Measurements from ENCODE around the gene ATP5F1E.
"Not testable (repeated sequence)": the region's sequence is repeated elsewhere in the genome, so short reads cannot be mapped to it uniquely, and the experiment has no call there.

ATP5F1E gene

DNA sequence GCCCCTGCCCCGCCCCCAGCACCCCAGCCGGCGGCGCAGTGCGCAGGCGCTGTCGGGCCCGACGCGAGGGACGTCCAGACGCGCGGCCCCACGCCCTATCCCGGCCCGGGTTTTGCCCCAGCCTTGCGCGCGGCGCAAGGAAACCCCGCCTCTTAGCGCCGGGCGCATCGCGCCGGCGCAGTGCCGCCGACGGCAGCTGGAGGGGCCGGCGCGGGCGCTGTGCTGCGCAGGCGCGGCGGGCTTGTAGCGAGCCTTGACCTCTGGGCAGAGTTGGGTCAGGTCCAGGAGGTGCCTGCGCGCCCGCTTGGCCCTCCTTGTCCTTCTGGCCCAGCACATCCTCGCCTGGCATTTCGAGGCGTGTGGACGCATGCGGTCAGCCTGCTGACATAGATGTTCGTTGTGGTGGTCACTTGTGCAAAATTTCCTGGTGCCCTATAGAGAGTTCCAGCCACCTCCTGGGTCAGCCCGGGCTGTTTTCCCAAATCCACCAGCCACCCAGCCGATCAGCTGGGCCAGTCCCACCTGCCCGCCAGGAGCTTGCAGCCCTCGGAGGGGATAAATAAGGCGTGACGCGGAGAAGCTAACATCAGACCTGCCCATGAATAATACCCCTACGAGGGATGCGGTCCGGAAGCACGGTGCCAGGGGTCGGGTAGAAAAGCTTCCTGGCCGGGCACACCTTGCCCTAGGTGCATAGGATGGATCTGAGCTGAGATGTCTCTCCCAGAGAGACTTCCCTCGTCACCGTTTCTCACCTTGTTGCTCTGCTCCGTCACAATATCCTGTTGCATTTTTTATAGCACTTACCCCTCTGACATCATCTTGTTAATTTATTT lies 10.9 kb upstream of the ATP5F1E start:
- DNase-seq (ENCODE audit: low read depth, low spot score), result peak; percentile 86

GRCh38 chr20:59042151-59042795 lies 10.1 kb upstream of the ATP5F1E start, which contains the start of gene PRELID3B:
Gene PRELID3B, minus strand, starts transcription at chr20:59042786. Its CDS starts 56 bp downstream, at chr20:59042730.
- no peak for DNase-seq (ENCODE audit: low read depth, low spot score)

- not testable (repeated sequence) for DNase-seq (ENCODE audit: low read depth, low spot score)
Measured at GRCh38 chr20:59041487-59041886, 9.4 kb upstream of the ATP5F1E start.

DNA sequence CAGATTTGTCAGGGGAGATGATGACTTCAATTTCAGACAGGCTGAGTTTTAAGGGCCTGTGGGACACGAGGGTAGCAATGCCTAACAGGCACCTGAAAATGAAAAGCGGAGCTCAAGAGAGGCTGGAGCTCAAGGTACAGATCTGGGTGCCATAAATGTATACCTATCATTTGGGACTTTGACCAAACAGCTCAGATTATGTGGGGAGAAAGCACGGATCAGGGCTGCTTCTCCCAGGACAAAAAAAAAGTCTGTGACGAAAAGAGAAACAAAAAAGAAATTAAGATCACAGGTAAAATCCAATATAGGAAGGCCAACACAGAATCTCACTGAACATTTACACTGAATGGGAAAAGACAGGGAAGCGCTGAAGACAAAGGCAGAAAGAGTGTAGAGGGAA lies 8.5 kb upstream of the ATP5F1E start:
- DNase-seq (ENCODE audit: low read depth, low spot score), result no peak

DNA sequence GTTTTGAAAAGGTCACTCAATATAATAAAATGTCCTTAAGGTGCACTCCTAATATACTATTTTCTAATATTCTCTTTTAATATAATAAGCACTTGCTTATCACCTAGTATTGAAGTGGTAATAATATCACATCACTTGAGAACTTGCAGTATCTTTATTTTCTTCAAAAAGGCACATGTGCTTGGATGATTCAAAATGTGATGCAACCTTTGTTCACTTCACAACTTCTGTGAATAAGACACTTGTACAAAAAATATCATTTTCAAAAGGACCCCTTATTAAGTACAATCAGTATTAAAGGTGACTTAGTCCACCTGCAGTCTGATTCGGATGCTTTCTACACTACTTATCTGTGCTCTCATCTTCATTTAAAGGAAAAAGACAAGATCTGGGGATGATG lies 7.1 kb upstream of the ATP5F1E start:
- DNase-seq (ENCODE audit: low read depth, low spot score), result no peak

GRCh38 chr20:59037386-59037785 lies 5.3 kb upstream of the ATP5F1E start:
- DNase-seq (ENCODE audit: low read depth, low spot score), result no peak

GRCh38 chr20:59035381-59035780 lies 3.2 kb upstream of the ATP5F1E start:
- no peak for DNase-seq (ENCODE audit: low read depth, low spot score)

- no peak for DNase-seq (ENCODE audit: low read depth, low spot score)
Measured at GRCh38 chr20:59033616-59034165, 1.6 kb upstream of the ATP5F1E start.

GRCh38 chr20:59033093-59033492 lies 958 bp upstream of the ATP5F1E start:
- no peak for DNase-seq (ENCODE audit: low read depth, low spot score)

GRCh38 chr20:59032713-59033059 lies 551 bp upstream of the ATP5F1E start:
- DNase-seq (ENCODE audit: low read depth, low spot score), result no peak

- DNase-seq (ENCODE audit: low read depth, low spot score), result no peak
Measured at GRCh38 chr20:59031564-59032022, 542 bp downstream of the ATP5F1E start.

DNA sequence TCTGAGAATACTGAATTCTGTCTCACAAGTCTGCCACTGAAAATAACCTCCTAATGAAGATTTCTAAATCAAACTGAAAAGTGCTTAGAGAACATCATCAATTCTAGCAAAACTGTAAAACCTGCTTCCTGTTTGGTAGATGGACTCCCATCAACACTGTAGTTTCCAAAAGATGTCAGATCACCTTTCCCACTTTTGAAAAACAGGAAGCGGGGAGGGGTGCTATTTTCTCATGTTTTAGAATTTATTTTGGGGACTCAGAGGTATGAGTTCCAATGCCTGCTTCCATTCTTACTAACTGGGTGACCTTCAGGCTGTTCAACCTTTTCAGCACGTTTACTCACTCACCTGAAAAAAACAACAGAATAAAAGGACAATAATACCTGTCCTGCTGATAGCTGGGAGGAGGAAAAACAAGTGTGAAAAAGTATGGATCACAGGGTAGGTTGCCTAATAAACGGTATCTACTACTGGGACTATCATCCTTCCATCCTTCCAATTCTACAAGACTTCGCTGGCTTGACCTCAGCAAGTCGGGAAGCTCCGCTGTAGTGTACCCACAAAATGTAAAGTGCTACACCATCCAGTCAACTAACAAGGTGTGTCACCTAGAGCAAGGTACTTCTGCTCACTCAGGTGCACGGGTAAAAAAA lies 1.1 kb downstream of the ATP5F1E start:
- no peak for DNase-seq (ENCODE audit: low read depth, low spot score)

DNA sequence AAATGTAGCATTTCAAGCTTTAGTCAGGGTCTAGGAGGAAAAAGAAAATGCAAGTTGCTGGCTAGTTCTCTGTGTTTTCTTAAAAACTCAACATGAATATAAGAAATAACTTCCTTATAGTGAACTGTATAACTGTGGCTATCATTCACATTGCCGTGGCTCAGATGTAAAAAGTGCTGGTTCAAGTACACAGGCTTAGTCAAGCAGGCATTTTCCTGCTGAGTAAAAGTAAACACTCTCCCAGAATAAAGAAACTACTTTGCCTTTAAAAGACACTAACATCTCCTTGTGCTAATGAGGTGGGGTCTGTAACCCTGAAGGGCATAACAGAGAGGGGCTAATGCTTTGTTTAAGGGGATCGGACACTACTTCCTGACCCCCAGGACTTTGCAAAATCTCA lies 3.3 kb downstream of the ATP5F1E start:
- DNase-seq (ENCODE audit: low read depth, low spot score), result no peak

DNA sequence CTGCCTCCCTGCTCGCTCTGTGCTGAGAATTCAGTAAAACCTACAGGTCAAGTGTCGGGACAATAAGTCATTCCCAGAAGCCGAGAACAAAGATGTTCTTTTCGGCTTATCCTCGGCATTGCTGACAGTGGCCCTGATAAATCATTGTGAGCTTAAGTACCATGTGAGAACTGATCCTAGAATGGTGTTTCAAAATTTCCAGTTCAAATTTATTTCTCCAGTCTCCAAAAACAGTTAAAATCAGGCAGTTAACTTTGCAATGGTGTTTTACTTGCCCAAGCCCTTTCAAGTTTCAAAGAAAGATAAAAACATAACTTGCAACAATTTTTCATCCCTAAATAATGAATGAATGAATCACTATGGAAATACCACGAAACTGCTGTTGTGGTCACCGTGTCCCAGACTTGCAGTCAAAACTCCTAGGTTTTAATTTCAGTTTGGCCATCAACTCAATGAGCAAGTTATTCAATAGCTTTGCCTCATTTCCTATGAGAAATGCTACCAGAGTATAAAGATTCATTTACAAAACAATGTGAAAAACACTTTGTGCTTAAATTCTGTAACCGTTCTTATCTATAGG lies 4.3 kb downstream of the ATP5F1E start:
- DNase-seq (ENCODE audit: low read depth, low spot score), result no peak

DNA sequence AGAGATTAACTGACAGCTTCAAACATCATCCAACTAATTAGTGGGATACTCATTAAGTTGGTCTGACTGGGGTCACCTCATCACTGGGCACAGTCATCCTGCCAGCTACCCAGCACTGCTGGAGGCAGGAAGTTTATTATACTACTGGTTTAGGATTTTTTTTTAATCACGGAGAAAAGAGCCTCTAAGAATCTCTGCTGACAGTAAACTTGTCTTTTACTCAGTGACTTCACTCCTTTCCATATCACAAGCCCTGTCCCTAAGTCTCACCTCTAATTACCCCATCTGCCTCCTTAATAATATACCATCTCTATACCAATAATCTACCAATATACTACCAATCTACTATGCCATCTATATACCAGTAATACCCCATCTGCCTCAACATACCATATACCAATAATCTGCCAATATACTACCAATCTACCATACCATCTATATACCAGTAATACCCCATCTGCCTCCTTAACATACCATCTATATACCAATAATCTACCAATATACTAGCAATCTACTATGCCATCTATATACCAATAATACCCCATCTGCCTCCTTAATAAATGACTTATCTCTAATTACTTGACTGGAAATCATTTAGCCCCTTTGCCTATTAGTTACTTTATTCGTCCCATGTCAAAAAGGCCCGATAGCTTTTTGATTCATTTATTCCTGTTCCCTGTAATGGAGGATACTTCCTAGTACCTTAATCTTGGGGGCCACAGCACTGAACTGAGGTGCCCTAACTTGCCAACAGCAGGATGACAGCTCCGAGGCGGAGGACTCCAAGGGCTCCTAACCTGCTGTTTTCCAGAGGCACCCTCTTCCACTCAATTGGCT lies 5.0 kb downstream of the ATP5F1E start:
- no peak for DNase-seq (ENCODE audit: low read depth, low spot score)

- DNase-seq (ENCODE audit: low read depth, low spot score), result no peak
Measured at GRCh38 chr20:59025511-59025910, 6.6 kb downstream of the ATP5F1E start.

DNA sequence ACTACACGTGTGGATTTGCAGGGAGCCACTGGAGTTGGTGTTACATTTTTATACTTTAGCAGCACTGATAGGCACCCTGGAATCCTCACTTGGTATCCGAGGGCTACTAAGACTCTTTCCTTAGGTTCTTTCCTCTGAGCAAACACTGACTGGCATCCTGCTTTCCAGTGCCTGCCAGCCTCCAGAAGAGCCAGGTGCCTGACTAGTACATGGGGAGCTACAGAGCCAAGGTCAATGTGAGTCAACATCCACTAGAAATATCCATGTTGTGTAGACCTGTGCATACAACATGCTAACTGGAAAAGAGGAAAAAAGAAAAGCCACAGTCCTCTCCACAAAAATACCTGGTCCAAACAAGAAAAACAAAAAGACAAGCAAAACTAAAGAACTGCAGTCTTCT lies 7.0 kb downstream of the ATP5F1E start:
- DNase-seq (ENCODE audit: low read depth, low spot score), result no peak

DNA sequence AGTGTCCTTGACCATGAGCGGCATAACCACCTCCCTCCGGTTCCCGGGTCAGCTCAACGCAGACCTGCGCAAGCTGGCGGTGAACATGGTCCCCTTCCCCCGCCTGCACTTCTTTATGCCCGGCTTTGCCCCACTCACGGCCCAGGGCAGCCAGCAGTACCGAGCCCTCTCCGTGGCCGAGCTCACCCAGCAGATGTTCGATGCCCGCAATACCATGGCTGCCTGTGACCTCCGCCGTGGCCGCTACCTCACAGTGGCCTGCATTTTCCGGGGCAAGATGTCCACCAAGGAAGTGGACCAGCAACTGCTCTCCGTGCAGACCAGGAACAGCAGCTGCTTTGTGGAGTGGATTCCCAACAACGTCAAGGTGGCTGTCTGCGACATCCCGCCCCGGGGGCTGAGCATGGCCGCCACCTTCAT lies 8.0 kb downstream of the ATP5F1E start:
- no peak for DNase-seq (ENCODE audit: low read depth, low spot score)

- DNase-seq (ENCODE audit: low read depth, low spot score), result no peak
Measured at GRCh38 chr20:59023616-59024015, 8.5 kb downstream of the ATP5F1E start.

DNA sequence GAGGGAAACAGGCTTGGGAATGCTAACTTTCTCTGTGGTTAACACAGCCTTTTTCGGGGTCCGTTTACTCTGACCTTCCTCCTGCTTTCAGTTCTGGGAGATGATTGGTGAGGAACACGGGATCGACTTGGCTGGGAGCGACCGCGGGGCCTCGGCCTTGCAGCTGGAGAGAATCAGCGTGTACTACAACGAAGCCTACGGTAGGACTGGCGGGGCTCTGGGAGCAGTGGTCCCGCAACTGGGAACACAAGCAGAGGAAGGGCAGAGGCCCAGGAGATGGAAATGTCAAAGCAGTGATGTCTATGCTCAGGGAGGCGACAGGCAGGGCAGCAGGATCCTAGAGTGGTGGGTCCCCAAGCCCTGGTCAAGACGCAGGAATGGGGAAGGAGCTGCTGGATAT lies 9.4 kb downstream of the ATP5F1E start:
- no peak for DNase-seq (ENCODE audit: low read depth, low spot score)

DNA sequence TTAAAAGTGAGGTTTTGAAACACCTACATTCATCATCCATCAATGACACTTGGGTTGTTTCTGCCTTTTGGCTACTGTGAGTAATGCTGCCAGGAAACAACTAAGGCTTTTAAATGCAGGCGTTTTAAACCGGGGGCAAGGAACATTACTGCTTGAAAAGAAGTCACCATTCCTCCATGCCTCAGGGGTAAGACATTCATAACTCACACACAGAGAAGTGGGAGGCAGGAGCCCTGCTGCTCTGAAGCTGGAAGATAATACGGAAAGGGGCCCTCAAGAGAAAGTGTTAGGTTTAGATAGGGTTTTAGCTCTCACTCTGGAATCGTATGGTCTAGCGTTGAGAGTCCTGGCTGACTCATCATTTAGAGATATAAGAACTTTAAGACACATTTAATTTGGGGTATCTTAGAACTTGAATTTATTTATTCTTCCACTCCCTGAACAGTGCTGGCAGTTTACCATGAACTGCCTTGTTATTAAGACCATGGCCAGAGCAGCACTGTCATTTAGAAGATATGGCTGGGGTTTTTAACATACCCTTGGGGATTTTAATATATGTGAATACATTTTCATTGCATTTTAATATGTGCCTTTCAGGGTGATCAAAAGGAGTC lies 11.1 kb downstream of the ATP5F1E start:
- no peak for DNase-seq (ENCODE audit: low read depth, low spot score)
